Measurements from ENCODE around the gene TRMT5. TPM values are rescaled to one million over a fixed set of nuclear protein-coding genes. Genes with fewer than 3 reads are reported as not detected.

TRMT5 gene
- polyA plus RNA-seq, 1 experiment: 12.9 TPM

- Histone ChIP-seq H3K9me3 (ENCODE audit: control insufficient read depth, insufficient read depth, low read length) (no peaks in the 10 kb centered on the region), H3K27ac (ENCODE audit: low read depth, low read length) (no peak overlapping the region), H3K27me3 (ENCODE audit: control insufficient read depth, insufficient read depth, low read length) (no peaks in the 10 kb centered on the region), H3K4me3 (ENCODE audit: low read depth, low read length) (no peak overlapping the region)
- CTCF ChIA-PET: no interaction called here
- POLR2A ChIA-PET: no interaction called here
- no peak for TF ChIP-seq CTCF (IDR thresholded peaks at IDR 0.05; ENCODE audit: low read depth, low read length)
- DNase-seq (ENCODE audit: low read depth, low spot score): no peak
These were observed 22.7 kb upstream of the TRMT5 start for GRCh38 chr14:61003571-61003970.

- ChIA-PET CTCF (interaction anchor here (0.5 to 2.3 kb wide), 2 partner anchors 26 to 279 kb away, joined by 3 to 6 read pairs; no protein-coding TSS in a partner anchor), POLR2A (no interaction called here)
- Histone ChIP-seq H3K27me3 (ENCODE audit: control insufficient read depth, insufficient read depth, low read length) (no peaks in the 10 kb centered on the region), H3K27ac (ENCODE audit: low read depth, low read length) (no peak overlapping the region), H3K9me3 (ENCODE audit: control insufficient read depth, insufficient read depth, low read length) (no peaks in the 10 kb centered on the region; the same call in 1 of the 2 replicates), H3K4me3 (ENCODE audit: low read depth, low read length) (no peak overlapping the region)
- DNase-seq (ENCODE audit: low read depth, low spot score): no peak
- no peak for TF ChIP-seq CTCF (IDR thresholded peaks at IDR 0.05; ENCODE audit: low read depth, low read length)
These were observed 18.7 kb upstream of the TRMT5 start for GRCh38 chr14:60999536-60999935.

- no peak for TF ChIP-seq CTCF (IDR thresholded peaks at IDR 0.05; ENCODE audit: low read depth, low read length)
- CTCF ChIA-PET: no interaction called here
These were observed 17.7 kb upstream of the TRMT5 start for GRCh38 chr14:60998617-60999016.

GRCh38 chr14:60989599-60989998 lies 8.7 kb upstream of the TRMT5 start:
- POLR2A ChIA-PET: interaction anchor here (0.7 kb wide), 1 partner anchor 336 kb away, joined by 3 read pairs; no protein-coding TSS in a partner anchor
- no peak for DNase-seq (ENCODE audit: low read depth, low spot score)
- no peak overlapping the region for H3K4me3 ChIP-seq (ENCODE audit: low read depth, low read length)
- no peak for TF ChIP-seq CTCF (IDR thresholded peaks at IDR 0.05; ENCODE audit: low read depth, low read length)
- H3K27me3 ChIP-seq (ENCODE audit: control insufficient read depth, insufficient read depth, low read length): no peaks in the 10 kb centered on the region
- no peak overlapping the region for H3K27ac ChIP-seq (ENCODE audit: low read depth, low read length)
- CTCF ChIA-PET: no interaction called here
- no peaks in the 10 kb centered on the region for H3K9me3 ChIP-seq (ENCODE audit: control insufficient read depth, insufficient read depth, low read length)

More at GRCh38 chr14:60998617-60999016, 17.7 kb upstream of the TRMT5 start:
- no peak for DNase-seq (ENCODE audit: low read depth, low spot score)
- Histone ChIP-seq H3K9me3 (ENCODE audit: control insufficient read depth, insufficient read depth, low read length) (no peaks in the 10 kb centered on the region; the same call in 1 of the 2 replicates), H3K27me3 (ENCODE audit: control insufficient read depth, insufficient read depth, low read length) (no peaks in the 10 kb centered on the region), H3K27ac (ENCODE audit: low read depth, low read length) (no peak overlapping the region), H3K4me3 (ENCODE audit: low read depth, low read length) (no peak overlapping the region)
- POLR2A ChIA-PET: no interaction called here

- H3K9me3 ChIP-seq (ENCODE audit: control insufficient read depth, insufficient read depth, low read length): no peaks in the 10 kb centered on the region
- CTCF ChIA-PET: interaction anchor here (0.6 kb wide), 1 partner anchor 45 kb away, joined by 6 read pairs; no protein-coding TSS in a partner anchor
- TF ChIP-seq CTCF (IDR thresholded peaks at IDR 0.05; ENCODE audit: low read depth, low read length): no peak
- no peak overlapping the region for H3K27ac ChIP-seq (ENCODE audit: low read depth, low read length)
- POLR2A ChIA-PET: no interaction called here
- H3K27me3 ChIP-seq (ENCODE audit: control insufficient read depth, insufficient read depth, low read length): no peaks in the 10 kb centered on the region
- DNase-seq (ENCODE audit: low read depth, low spot score): no peak
- no peak overlapping the region for H3K4me3 ChIP-seq (ENCODE audit: low read depth, low read length)
These were observed 5.6 kb upstream of the TRMT5 start for GRCh38 chr14:60986500-60986899.

Measured in AG04450 (cell line).